ENCODE measurements around the gene FBRSL1. TPM values are rescaled to one million over a fixed set of nuclear protein-coding genes. Genes with fewer than 3 reads are reported as not detected.

Gene FBRSL1
- total and polyA plus RNA-seq, 9 of the 15 experiments (the other 6 are each of a cell fraction or from before 2014, with no cell fraction given) = 0.24 to 129 (median 7.3) TPM

DNA sequence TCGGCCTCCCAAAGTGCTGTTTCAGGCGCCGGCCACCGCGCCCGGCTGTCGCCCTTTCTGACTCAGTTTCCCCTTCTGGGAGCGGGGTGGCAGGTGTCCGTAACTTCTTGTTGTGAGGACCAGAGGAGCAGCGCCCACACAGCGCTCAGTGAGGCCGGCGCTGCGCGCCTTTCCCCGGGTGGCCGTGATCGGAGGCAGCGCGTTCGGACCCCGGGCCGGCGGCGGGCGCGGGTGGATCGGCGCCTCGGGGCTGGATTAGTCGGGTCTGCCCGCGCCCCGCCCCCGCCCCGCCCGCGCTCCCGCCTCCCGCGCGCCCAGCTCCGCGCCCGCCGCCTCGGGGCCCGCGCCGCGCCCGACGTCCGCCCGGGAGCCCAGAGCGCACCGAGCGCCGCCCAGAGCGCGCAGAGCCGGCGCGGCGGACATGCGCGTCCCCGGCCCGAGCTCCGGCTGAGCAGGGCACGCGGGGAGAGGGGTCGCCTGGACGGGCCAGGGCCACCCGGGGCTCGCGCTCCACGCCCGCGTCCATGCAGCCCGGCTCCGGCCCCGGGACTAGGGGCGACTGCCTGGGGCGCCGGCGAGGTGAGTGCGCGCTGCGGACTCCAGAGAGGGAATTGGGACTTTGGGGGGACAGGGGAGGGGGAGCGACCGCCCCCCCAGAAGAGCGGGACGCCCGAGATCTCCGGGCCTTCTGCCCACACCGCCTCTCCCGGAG lies 69.9 kb downstream of the FBRSL1 start:
- FAIRE-seq = no peak
- Histone ChIP-seq H3K27ac (ENCODE audit: extremely low read depth, low read depth, low read length) (peak overlapping the region; percentile 80), H3K79me2 (ENCODE audit: control insufficient read depth, insufficient read depth, low read length) (peaks cover 41% of the 10 kb centered on the region), H3K9me3 (replicated peaks; ENCODE audit: control insufficient read depth, insufficient read depth, low read depth, low read length) (no peaks in the 10 kb centered on the region), H4K20me1 (replicated peaks; ENCODE audit: control insufficient read depth, insufficient read depth, low read length) (peaks cover under 1% of the 10 kb centered on the region; the same call in 1 of the 2 replicates), H3K9ac (ENCODE audit: insufficient read depth in 1 of 2, low read depth in 2 of 2, low read length in 2 of 2) (peak overlapping the region; percentile 57 to 93), H3K9me1 (ENCODE audit: control insufficient read depth, insufficient read depth, low read length) (peaks cover 5% of the 10 kb centered on the region), H3K4me3 (peak overlapping the region; percentile 83), H3K27me3 (ENCODE audit: control insufficient read depth in 2 of 2, insufficient read depth in 2 of 2, low read length in 2 of 2) (no peaks in the 10 kb centered on the region), H3K36me3 (ENCODE audit: control insufficient read depth, insufficient read depth, low read length) (peaks cover 17% of the 10 kb centered on the region; the same call in 1 of the 3 replicates), H3K4me2 (ENCODE audit: insufficient read depth, low read length) (peak overlapping the region; percentile 76), H2AFZ (ENCODE audit: low read depth, low read length) (peak overlapping the region; percentile 81), H3K4me1 (replicated peaks in 1 of 2; ENCODE audit: control insufficient read depth in 2 of 2, insufficient read depth in 2 of 2, low read length in 2 of 2) (peaks cover 6 to 63% of the 10 kb centered on the region in 2 experiments; a peak in 2 of 5 replicates)
- DNase-seq (ENCODE audit: extremely low read depth in 1 of 4, low spot score in 3 of 4) = peak; percentile 81 to 94 (median 94)
- intact Hi-C loops (cut with micrococcal nuclease) (loop anchor here (2.0 kb wide), 1 partner anchor 145 kb away; no protein-coding TSS in a partner anchor), in situ Hi-C loops (cut with MboI) (loop anchor here (10.0 kb wide), 2 partner anchors 145 to 865 kb away; no protein-coding TSS in a partner anchor)
- peak; percentile 84 for ATAC-seq
- ChIA-PET POLR2A (interaction anchor here (0.6 kb wide), 2 partner anchors 132 to 171 kb away, joined by 3 read pairs; no protein-coding TSS in a partner anchor), CTCF (ENCODE audit: low intra/inter-chr PET ratio) (interaction anchor here (0.7 to 2.4 kb wide), 4 partner anchors 43 to 1643 kb away, joined by 3 to 10 read pairs (median 4); no protein-coding TSS in a partner anchor)
- no TSS peak for BruUV-seq (replicated peaks)
- 0% methylated on average over 21 of the region's 98 CpGs for WGBS (ENCODE audit: insufficient coverage, low coverage, missing lambda C conversion rate)
- TF ChIP-seq PHF20 (IDR thresholded peaks at IDR 0.05; ENCODE audit: partially characterized antibody) (peak; percentile 27), ZNF780A (CRISPR knock-in tag; IDR thresholded peaks at IDR 0.05) (no peak), CXXC5 (CRISPR knock-in tag; IDR thresholded peaks at IDR 0.05) (peak; percentile 64), HNRNPK (IDR thresholded peaks at IDR 0.05; ENCODE audit: low read depth, low read length, poor library complexity, severe bottlenecking) (no peak), PHF8 (IDR thresholded peaks at IDR 0.05; ENCODE audit: borderline replicate concordance, low read length) (peak; percentile 67; the same call in 1 of the 2 replicates), MLLT1 (IDR thresholded peaks at IDR 0.05) (peak in 1 of 2 experiments; percentile 95; a peak in 2 of 4 replicates), CBX1 (IDR thresholded peaks at IDR 0.05; ENCODE audit: low read depth) (peak; percentile 59; the same call in 1 of the 2 replicates), SMAD4 (CRISPR knock-in tag; conservative IDR thresholded peaks at IDR 0.05) (0 out of 2 replicates have a peak, but pooled peaks have one; percentile 39)
- TF ChIP-seq, protein P1, sequence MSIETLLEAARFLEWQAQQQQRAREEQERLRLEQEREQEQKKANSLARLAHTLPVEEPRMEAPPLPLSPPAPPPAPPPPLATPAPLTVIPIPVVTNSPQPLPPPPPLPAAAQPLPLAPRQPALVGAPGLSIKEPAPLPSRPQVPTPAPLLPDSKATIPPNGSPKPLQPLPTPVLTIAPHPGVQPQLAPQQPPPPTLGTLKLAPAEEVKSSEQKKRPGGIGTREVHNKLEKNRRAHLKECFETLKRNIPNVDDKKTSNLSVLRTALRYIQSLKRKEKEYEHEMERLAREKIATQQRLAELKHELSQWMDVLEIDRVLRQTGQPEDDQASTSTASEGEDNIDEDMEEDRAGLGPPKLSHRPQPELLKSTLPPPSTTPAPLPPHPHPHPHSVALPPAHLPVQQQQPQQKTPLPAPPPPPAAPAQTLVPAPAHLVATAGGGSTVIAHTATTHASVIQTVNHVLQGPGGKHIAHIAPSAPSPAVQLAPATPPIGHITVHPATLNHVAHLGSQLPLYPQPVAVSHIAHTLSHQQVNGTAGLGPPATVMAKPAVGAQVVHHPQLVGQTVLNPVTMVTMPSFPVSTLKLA (conservative IDR thresholded peaks at IDR 0.05) = peak in 1 of 2 experiments; percentile 41; a peak in 1 of 4 replicates
